Measurements from ENCODE around the gene AR. TPM values are rescaled to one million over a fixed set of nuclear protein-coding genes. Genes with fewer than 3 reads are reported as not detected.
"Not testable (repeated sequence)": the region's sequence is repeated elsewhere in the genome, so short reads cannot be mapped to it uniquely, and the experiment has no call there.

AR gene
- total RNA-seq, 5 donors from 2014 or later (not counting 1 experiment from before 2014, with no cell fraction given), result 0.14 to 0.40 (median 0.32) TPM

DNA sequence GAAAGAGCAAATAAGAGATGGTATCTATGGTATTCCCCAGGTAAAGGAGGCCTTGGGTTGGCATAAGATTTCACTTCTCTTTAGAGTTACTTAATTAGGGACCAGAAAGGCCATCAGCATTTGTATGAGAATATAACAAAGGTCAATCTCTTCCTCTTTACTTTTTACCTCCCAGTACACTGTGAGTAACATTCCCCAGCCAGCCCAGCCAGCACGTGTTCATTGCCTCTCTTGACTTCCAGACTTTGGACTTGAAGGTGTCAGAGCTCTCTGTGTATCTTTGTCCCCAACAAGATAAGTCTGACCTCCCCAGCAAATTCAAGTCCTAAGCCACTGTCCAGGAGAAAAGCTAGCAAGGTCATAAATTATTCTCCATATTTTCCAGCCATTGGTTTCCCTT is 110.5 kb downstream of the AR start:
- Histone ChIP-seq H3K36me3 (ENCODE audit: control insufficient read depth in 2 of 2, extremely low read depth in 1 of 2, insufficient read depth in 1 of 2, low read length in 1 of 2) (no peaks in the 10 kb centered on the region), H3K4me3 (ENCODE audit: control insufficient read depth in 1 of 2, extremely low read depth in 1 of 2, low read length in 1 of 2) (no peak overlapping the region), H3K9me3 (no peaks in the 10 kb centered on the region), H3K27me3 (replicated peaks in 1 of 2; ENCODE audit: control insufficient read depth in 2 of 2, extremely low read depth in 1 of 2, insufficient read depth in 2 of 2, low read length in 1 of 2) (no peaks in the 10 kb centered on the region), H3K27ac (ENCODE audit: low read length) (no peak overlapping the region), H3K4me1 (ENCODE audit: control insufficient read depth in 1 of 2, extremely low read depth in 1 of 2, insufficient read depth in 2 of 2, low read length in 2 of 2) (no peaks in the 10 kb centered on the region)
- H3K4me1 Mint-ChIP-seq, result no peaks in the 10 kb centered on the region
- 67% methylated on average over 1 of the region's 1 CpG for WGBS (ENCODE audit: insufficient coverage)
- H3K9me3 Mint-ChIP-seq, result no peaks in the 10 kb centered on the region
- peaks cover 0 to 18% of the 10 kb centered on the region in 2 donors for H3K27me3 Mint-ChIP-seq
- ATAC-seq (replicated peaks in 1 of 4) (no peak), DNase-seq (no peak)
- POLR2A ChIA-PET, result no interaction called here
- no peaks in the 10 kb centered on the region for H3K36me3 Mint-ChIP-seq
- no peak overlapping the region for H3K27ac Mint-ChIP-seq
- CTCF ChIA-PET, result no interaction called here
- H3K4me3 Mint-ChIP-seq, result no peak overlapping the region

- no peaks in the 10 kb centered on the region for H3K4me1 Mint-ChIP-seq
- peaks cover 0 to 3% (median 3%) of the 10 kb centered on the region in 3 donors for H3K9me3 Mint-ChIP-seq
- H3K4me1 ChIP-seq (ENCODE audit: control insufficient read depth in 1 of 2, extremely low read depth in 1 of 2, insufficient read depth in 2 of 2, low read length in 2 of 2), result no peaks in the 10 kb centered on the region
- no peak overlapping the region for H3K4me3 Mint-ChIP-seq
- H3K27ac ChIP-seq (ENCODE audit: low read length), result no peak overlapping the region
- DNase-seq (no peak), ATAC-seq (replicated peaks in 1 of 4) (no peak)
- no peak overlapping the region for H3K27ac Mint-ChIP-seq
- ChIA-PET CTCF (no interaction called here), POLR2A (no interaction called here)
- H3K9me3 ChIP-seq, result no peaks in the 10 kb centered on the region
- H3K27me3 ChIP-seq (replicated peaks in 1 of 2; ENCODE audit: control insufficient read depth in 2 of 2, extremely low read depth in 1 of 2, insufficient read depth in 2 of 2, low read length in 1 of 2), result no peaks in the 10 kb centered on the region
- H3K27me3 Mint-ChIP-seq, result no peaks in the 10 kb centered on the region
- WGBS (ENCODE audit: insufficient coverage), result no CpG with 5 or more reads among the region's 1 CpG
- H3K4me3 ChIP-seq (ENCODE audit: control insufficient read depth in 1 of 2, extremely low read depth in 1 of 2, low read length in 1 of 2), result no peak overlapping the region
- no peaks in the 10 kb centered on the region for H3K36me3 Mint-ChIP-seq
- no peaks in the 10 kb centered on the region for H3K36me3 ChIP-seq (ENCODE audit: control insufficient read depth in 2 of 2, extremely low read depth in 1 of 2, insufficient read depth in 1 of 2, low read length in 1 of 2)
These were observed 121.8 kb downstream of the AR start for GRCh38 chrX:67665583-67665982.

DNA sequence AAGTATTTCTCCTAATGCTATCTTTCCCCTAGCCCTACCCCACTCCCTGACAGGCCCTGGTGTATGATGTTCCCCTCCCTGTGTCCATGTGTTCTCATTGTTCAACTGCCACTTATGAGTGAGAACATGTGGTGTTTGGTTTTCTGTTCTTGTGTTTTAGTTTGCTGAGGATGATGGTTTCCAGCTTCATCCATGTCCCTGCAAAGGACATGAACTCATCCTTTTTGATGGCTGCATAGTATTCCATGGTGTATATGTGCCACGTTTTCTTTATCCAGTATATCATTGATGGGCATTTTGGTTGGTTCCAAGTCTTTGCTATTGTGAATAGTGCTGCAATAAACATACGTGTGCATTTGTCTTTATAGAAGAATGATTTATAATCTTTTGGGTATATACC is 126.9 kb downstream of the AR start:
- CTCF ChIA-PET, POLR2A ChIA-PET: not testable (repeated sequence)

DNA sequence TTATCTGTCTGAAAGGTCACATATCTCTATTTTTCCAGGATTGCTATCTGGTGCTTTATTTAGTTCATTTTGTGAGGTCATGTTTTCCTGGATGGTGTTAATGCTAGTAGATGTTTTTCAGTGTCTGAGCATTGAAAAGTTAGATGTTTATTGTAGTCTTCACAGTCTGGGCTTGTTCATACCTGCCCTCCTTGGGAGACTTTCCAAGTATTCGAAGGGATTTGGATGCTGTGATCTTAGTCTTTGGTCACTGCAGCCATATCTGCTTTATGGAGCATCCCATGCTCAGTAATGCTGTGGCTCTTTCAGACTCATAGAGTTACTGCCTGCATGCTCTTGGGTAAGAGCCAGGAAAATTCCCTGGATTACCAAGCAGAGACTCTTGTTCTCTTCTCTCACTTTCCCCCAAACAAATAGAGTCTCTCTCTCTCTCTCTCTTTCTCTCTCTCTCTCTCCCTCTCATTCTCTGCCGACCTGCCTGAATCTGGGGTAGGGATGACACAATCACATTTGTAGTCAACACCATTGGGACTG is 130.0 kb downstream of the AR start:
- ChIA-PET CTCF (no interaction called here), POLR2A (no interaction called here)
- Mint-ChIP-seq H3K4me1 (no peaks in the 10 kb centered on the region), H3K36me3 (no peaks in the 10 kb centered on the region), H3K4me3 (no peak overlapping the region), H3K9me3 (no peaks in the 10 kb centered on the region), H3K27ac (no peak overlapping the region), H3K27me3 (peaks cover 0 to 13% of the 10 kb centered on the region in 2 donors)
- DNase-seq, result no peak
- Histone ChIP-seq H3K27me3 (replicated peaks in 1 of 2; ENCODE audit: control insufficient read depth in 2 of 2, extremely low read depth in 1 of 2, insufficient read depth in 2 of 2, low read length in 1 of 2) (no peaks in the 10 kb centered on the region), H3K36me3 (ENCODE audit: control insufficient read depth in 2 of 2, extremely low read depth in 1 of 2, insufficient read depth in 1 of 2, low read length in 1 of 2) (no peaks in the 10 kb centered on the region), H3K4me3 (ENCODE audit: control insufficient read depth in 1 of 2, extremely low read depth in 1 of 2, low read length in 1 of 2) (no peak overlapping the region), H3K4me1 (ENCODE audit: control insufficient read depth in 1 of 2, extremely low read depth in 1 of 2, insufficient read depth in 2 of 2, low read length in 2 of 2) (no peaks in the 10 kb centered on the region), H3K9me3 (no peaks in the 10 kb centered on the region), H3K27ac (ENCODE audit: low read length) (no peak overlapping the region)
- no CpG with 5 or more reads among the region's 2 CpGs for WGBS (ENCODE audit: insufficient coverage)
- ATAC-seq (replicated peaks in 1 of 4), result no peak

More for the DNA sequence above, 126.9 kb downstream of the AR start:
- not testable (repeated sequence) for H3K4me3 Mint-ChIP-seq; H3K27ac ChIP-seq (ENCODE audit: low read length); H3K9me3 Mint-ChIP-seq; H3K36me3 ChIP-seq (ENCODE audit: control insufficient read depth in 2 of 2, extremely low read depth in 1 of 2, insufficient read depth in 1 of 2, low read length in 1 of 2); H3K27me3 ChIP-seq (replicated peaks in 1 of 2; ENCODE audit: control insufficient read depth in 2 of 2, extremely low read depth in 1 of 2, insufficient read depth in 2 of 2, low read length in 1 of 2); H3K27me3 Mint-ChIP-seq; H3K4me1 ChIP-seq (ENCODE audit: control insufficient read depth in 1 of 2, extremely low read depth in 1 of 2, insufficient read depth in 2 of 2, low read length in 2 of 2); H3K4me3 ChIP-seq (ENCODE audit: control insufficient read depth in 1 of 2, extremely low read depth in 1 of 2, low read length in 1 of 2); H3K27ac Mint-ChIP-seq; H3K9me3 ChIP-seq; H3K36me3 Mint-ChIP-seq; ATAC-seq (replicated peaks in 1 of 4); H3K4me1 Mint-ChIP-seq; DNase-seq
- no CpG with 5 or more reads among the region's 2 CpGs for WGBS (ENCODE audit: insufficient coverage)

GRCh38 chrX:67674741-67675140 is 130.9 kb downstream of the AR start:
- no peaks in the 10 kb centered on the region for H3K9me3 Mint-ChIP-seq
- no CpG with 5 or more reads among the region's 1 CpG for WGBS (ENCODE audit: insufficient coverage)
- POLR2A ChIA-PET, result no interaction called here
- CTCF ChIA-PET, result no interaction called here
- Histone ChIP-seq H3K4me1 (ENCODE audit: control insufficient read depth in 1 of 2, extremely low read depth in 1 of 2, insufficient read depth in 2 of 2, low read length in 2 of 2) (no peaks in the 10 kb centered on the region), H3K9me3 (no peaks in the 10 kb centered on the region), H3K27ac (ENCODE audit: low read length) (no peak overlapping the region), H3K4me3 (ENCODE audit: control insufficient read depth in 1 of 2, extremely low read depth in 1 of 2, low read length in 1 of 2) (no peak overlapping the region), H3K36me3 (ENCODE audit: control insufficient read depth in 2 of 2, extremely low read depth in 1 of 2, insufficient read depth in 1 of 2, low read length in 1 of 2) (no peaks in the 10 kb centered on the region), H3K27me3 (replicated peaks in 1 of 2; ENCODE audit: control insufficient read depth in 2 of 2, extremely low read depth in 1 of 2, insufficient read depth in 2 of 2, low read length in 1 of 2) (no peaks in the 10 kb centered on the region)
- DNase-seq (no peak), ATAC-seq (replicated peaks in 1 of 4) (no peak)
- H3K36me3 Mint-ChIP-seq, result no peaks in the 10 kb centered on the region
- peaks cover 0 to 13% of the 10 kb centered on the region in 2 donors for H3K27me3 Mint-ChIP-seq
- H3K4me3 Mint-ChIP-seq, result no peak overlapping the region
- H3K27ac Mint-ChIP-seq, result no peak overlapping the region
- no peaks in the 10 kb centered on the region for H3K4me1 Mint-ChIP-seq

GRCh38 chrX:67684136-67684535 is 140.3 kb downstream of the AR start:
- Mint-ChIP-seq H3K27ac (no peak overlapping the region), H3K36me3 (no peaks in the 10 kb centered on the region), H3K4me3 (no peak overlapping the region), H3K27me3 (peaks cover 0 to 16% of the 10 kb centered on the region in 2 donors), H3K4me1 (no peaks in the 10 kb centered on the region), H3K9me3 (peaks cover 0 to 2% (median 0%) of the 10 kb centered on the region in 3 donors)
- Histone ChIP-seq H3K27ac (ENCODE audit: low read length) (no peak overlapping the region), H3K4me1 (ENCODE audit: control insufficient read depth in 1 of 2, extremely low read depth in 1 of 2, insufficient read depth in 2 of 2, low read length in 2 of 2) (no peaks in the 10 kb centered on the region), H3K27me3 (replicated peaks in 1 of 2; ENCODE audit: control insufficient read depth in 2 of 2, extremely low read depth in 1 of 2, insufficient read depth in 2 of 2, low read length in 1 of 2) (no peaks in the 10 kb centered on the region), H3K9me3 (peaks cover 2% of the 10 kb centered on the region), H3K4me3 (ENCODE audit: control insufficient read depth in 1 of 2, extremely low read depth in 1 of 2, low read length in 1 of 2) (no peak overlapping the region), H3K36me3 (ENCODE audit: control insufficient read depth in 2 of 2, extremely low read depth in 1 of 2, insufficient read depth in 1 of 2, low read length in 1 of 2) (no peaks in the 10 kb centered on the region)
- ChIA-PET CTCF (no interaction called here), POLR2A (no interaction called here)
- no peak for DNase-seq
- no CpG with 5 or more reads among the region's 4 CpGs for WGBS (ENCODE audit: insufficient coverage)
- ATAC-seq (replicated peaks in 1 of 4), result no peak

GRCh38 chrX:67692246-67692645 is 148.4 kb downstream of the AR start:
- no peak overlapping the region for H3K27ac ChIP-seq (ENCODE audit: low read length)
- no peaks in the 10 kb centered on the region for H3K9me3 Mint-ChIP-seq
- H3K27ac Mint-ChIP-seq, result no peak overlapping the region
- H3K27me3 Mint-ChIP-seq, result peaks cover 0 to 11% of the 10 kb centered on the region in 2 donors
- H3K36me3 Mint-ChIP-seq, result no peaks in the 10 kb centered on the region
- H3K36me3 ChIP-seq (ENCODE audit: control insufficient read depth in 2 of 2, extremely low read depth in 1 of 2, insufficient read depth in 1 of 2, low read length in 1 of 2), result no peaks in the 10 kb centered on the region
- ATAC-seq (replicated peaks in 1 of 4) (no peak), DNase-seq (no peak)
- no peaks in the 10 kb centered on the region for H3K27me3 ChIP-seq (replicated peaks in 1 of 2; ENCODE audit: control insufficient read depth in 2 of 2, extremely low read depth in 1 of 2, insufficient read depth in 2 of 2, low read length in 1 of 2)
- no peak overlapping the region for H3K4me3 ChIP-seq (ENCODE audit: control insufficient read depth in 1 of 2, extremely low read depth in 1 of 2, low read length in 1 of 2)
- no peaks in the 10 kb centered on the region for H3K4me1 Mint-ChIP-seq
- CTCF ChIA-PET, result no interaction called here
- H3K4me1 ChIP-seq (ENCODE audit: control insufficient read depth in 1 of 2, extremely low read depth in 1 of 2, insufficient read depth in 2 of 2, low read length in 2 of 2), result no peaks in the 10 kb centered on the region
- no peak overlapping the region for H3K4me3 Mint-ChIP-seq
- no peaks in the 10 kb centered on the region for H3K9me3 ChIP-seq
- POLR2A ChIA-PET, result no interaction called here

All from T-cell (primary cell).